GM18508 (cell line): ENCODE measurements around the gene FN1.

Experiments used
- ATAC-seq: cut with Tn5 transposase; IDR thresholded peaks from one replicate; pipeline ENCODE4 v1.9.1; 2021; ENCODE audit warnings: moderate number of reproducible peaks; ENCODE audit not compliant: insufficient read depth, unreplicated experiment

FN1 gene

GRCh38 chr2:215390550-215390913 is 45.3 kb downstream of the FN1 start:
- ATAC-seq = no peak

- ATAC-seq = no peak
These were observed 47.7 kb downstream of the FN1 start for GRCh38 chr2:215388002-215388728.

GRCh38 chr2:215386566-215386965 is 49.3 kb downstream of the FN1 start:
- ATAC-seq = no peak

GRCh38 chr2:215384710-215385109 is 51.2 kb downstream of the FN1 start:
- no peak for ATAC-seq

- no peak for ATAC-seq
These were observed 52.1 kb downstream of the FN1 start for GRCh38 chr2:215383652-215384279.

GRCh38 chr2:215382480-215382879 is 53.4 kb downstream of the FN1 start:
- no peak for ATAC-seq

GRCh38 chr2:215382011-215382410 is 53.9 kb downstream of the FN1 start:
- ATAC-seq = no peak

- no peak for ATAC-seq
These were observed 55.2 kb downstream of the FN1 start for GRCh38 chr2:215380699-215381098.

- no peak for ATAC-seq
These were observed 55.9 kb downstream of the FN1 start for GRCh38 chr2:215379948-215380347.

GRCh38 chr2:215379039-215379438 is 56.8 kb downstream of the FN1 start:
- ATAC-seq = no peak

GRCh38 chr2:215378045-215378444 is 57.8 kb downstream of the FN1 start:
- no peak for ATAC-seq

GRCh38 chr2:215377283-215377682 is 58.6 kb downstream of the FN1 start:
- ATAC-seq = no peak

- ATAC-seq = no peak
These were observed 59.6 kb downstream of the FN1 start for GRCh38 chr2:215376103-215376780.

GRCh38 chr2:215375467-215375830 is 60.4 kb downstream of the FN1 start:
- no peak for ATAC-seq

GRCh38 chr2:215374642-215375466 is 61.0 kb downstream of the FN1 start:
- ATAC-seq = no peak

- ATAC-seq = no peak
These were observed 61.9 kb downstream of the FN1 start for GRCh38 chr2:215374002-215374401.

- ATAC-seq = no peak
These were observed 62.8 kb downstream of the FN1 start for GRCh38 chr2:215372968-215373649.

- ATAC-seq = no peak
These were observed 63.7 kb downstream of the FN1 start for GRCh38 chr2:215371915-215372897.
